Sigmoid colon (tissue), 4 donors: ENCODE measurements around the gene DIAPH2.

ENCODE experiments used
- CTCF ChIP-seq, 4 experiments: fragments of 450-650 bp in 3 of 4; fragments of 200-600 bp in 1 of 4; IDR thresholded peaks; one replicate each; pipeline ENCODE4 v1.5.1; 2016 to 2019; ENCODE audit warnings: antibody characterized with exemption in 4 of 4, mild to moderate bottlenecking in 3 of 4, moderate library complexity in 2 of 4
- EP300 ChIP-seq, 4 donors: sonication (generic); formaldehyde crosslinking; IDR thresholded peaks; one replicate each; pipeline ENCODE4 v1.6.1; 2017; ENCODE audit warnings: antibody characterized with exemption in 4 of 4
- POLR2A ChIP-seq, 2 donors: fragments of 450-650 bp; IDR thresholded peaks; one replicate each; pipeline ENCODE4 v1.6.1; 2016; ENCODE audit warnings: antibody characterized with exemption in 2 of 2, mild to moderate bottlenecking in 2 of 2, moderate library complexity in 2 of 2
- POLR2AphosphoS5 ChIP-seq, 4 donors: sonication (generic); formaldehyde crosslinking; IDR thresholded peaks; one replicate each; pipeline ENCODE4 v1.6.1; 2017; ENCODE audit warnings: antibody characterized with exemption in 4 of 4

GRCh38 chrX:96776966-96777365 is 92.3 kb downstream of the DIAPH2 start:
- no peak for TF ChIP-seq EP300 (IDR thresholded peaks at IDR 0.05)
- no peak for TF ChIP-seq CTCF (IDR thresholded peaks at IDR 0.05)
- no peak for TF ChIP-seq POLR2A (IDR thresholded peaks at IDR 0.05)
- no peak for TF ChIP-seq POLR2AphosphoS5 (IDR thresholded peaks at IDR 0.05)
